Measurements from ENCODE around the gene AKR1C3.
"Not testable (repeated sequence)": the region's sequence is repeated elsewhere in the genome, so short reads cannot be mapped to it uniquely, and the experiment has no call there.

The AKR1C3 gene

DNA sequence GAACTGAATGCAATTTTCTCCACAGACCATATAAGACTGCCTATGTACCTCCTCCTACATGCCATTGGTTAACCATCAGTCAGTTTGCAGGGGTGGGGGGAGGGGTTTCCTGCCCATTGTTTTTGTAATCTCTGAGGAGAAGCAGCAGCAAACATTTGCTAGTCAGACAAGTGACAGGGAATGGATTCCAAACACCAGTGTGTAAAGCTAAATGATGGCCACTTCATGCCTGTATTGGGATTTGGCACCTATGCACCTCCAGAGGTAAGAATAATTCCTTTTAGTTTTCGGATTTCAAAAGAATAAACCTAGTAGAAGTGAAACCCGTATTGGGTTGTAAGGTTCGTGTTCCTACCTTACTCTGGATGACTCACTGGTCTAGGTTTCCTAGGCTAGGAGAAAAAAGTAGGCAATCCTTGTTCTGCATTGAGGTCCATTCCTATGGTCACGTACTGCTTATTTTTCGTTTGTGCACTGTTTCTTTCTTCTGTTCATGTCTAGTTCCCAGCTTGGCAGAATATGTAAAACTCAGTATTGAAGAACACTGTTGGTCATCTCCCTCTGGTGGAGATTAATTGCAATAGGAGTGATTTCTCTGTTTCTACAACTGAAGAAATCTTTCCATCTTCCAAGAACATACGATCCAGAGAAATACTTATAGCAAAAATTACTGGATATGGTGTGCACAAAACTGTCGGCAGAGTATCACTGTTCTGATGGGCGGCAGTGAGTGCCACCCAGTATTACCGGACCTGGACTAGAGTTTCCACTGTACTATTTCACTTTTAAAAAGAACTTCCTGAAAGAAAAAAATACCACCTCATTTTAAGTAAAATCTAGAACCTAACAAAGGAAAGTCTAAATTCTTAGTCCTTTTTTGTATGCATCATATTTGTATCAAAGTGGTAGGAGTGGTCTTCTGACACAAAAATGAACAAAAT lies at the start of gene AKR1C3:
Gene AKR1C3 (plus strand): TSS at position 150 of the 941 bp plus-strand sequence. CDS start 31 bp downstream, at position 181.
- no peak for DNase-seq

DNA sequence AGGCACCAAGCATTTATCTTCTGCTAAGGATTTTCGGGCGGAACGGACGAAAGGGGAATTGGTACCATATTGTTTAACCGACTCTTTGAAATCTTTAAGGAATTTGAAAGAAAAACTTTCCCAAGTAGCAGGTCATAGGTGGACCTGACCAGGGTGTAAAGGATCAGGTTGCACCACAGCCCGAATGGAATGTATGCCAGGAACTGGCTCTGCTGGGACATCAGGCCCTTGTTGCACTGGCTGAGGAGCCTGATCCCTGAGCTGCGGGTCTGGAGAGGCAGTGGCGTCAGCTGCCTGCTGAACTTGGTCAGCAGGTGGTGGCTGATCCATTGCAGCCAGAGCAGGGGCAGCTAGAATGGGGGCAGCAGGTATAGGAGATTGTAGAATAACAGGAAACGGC lies 49.1 kb upstream of the AKR1C3 start:
- no peak for DNase-seq

- DNase-seq = no peak
These were observed 47.8 kb upstream of the AKR1C3 start for GRCh38 chr10:5046410-5046809.

DNA sequence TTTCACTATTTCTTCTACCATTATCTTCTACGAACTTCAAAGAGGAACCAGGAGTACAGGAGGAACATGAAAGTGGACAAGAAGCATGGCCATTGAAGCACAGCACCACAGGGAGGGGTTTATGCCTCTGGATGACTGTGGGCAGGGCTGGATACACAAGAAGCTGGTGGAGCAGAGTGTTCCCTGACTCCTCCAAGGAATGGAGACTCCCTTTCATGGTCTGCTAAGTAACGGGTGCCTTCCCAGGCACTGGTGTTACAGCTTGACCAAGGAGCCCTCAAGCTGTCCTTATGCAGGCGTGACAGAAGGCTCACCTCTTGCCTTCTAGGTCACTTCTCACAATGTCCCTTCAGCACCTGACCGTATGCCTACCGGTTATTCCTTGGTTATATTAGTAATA lies 47.2 kb upstream of the AKR1C3 start:
- DNase-seq = not testable (repeated sequence)

DNA sequence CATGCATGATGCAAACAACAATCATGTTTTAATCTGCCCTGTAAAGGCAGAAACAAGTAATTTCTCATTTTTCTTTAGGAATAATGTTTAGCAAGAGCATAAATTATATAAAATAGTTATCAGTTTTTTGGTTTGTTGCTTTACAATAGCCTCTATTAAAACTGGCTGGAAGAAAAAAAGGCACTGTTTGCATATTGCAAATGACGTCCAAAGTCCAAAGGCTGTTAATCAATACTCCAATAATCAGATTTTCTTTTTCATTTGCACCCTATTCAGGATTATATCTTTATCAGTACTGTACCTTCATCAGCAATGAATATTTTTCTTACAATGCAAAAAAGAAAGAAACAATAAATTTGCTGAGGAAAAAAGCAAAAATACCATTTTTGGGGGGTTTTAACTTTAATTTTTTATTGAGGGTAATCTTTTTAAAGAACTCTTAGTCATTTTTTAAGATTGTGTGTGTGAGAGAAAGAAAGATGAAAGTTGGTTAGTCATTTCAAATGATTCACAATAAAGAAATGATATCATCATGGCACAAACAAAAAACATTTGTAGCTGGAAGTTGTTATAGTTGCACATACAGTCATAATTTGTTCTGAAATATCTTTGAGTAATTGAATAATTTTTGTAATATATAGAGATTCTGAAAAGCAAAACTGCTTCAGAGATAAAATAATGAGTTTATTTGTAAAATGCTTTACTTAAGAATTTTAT lies 46.1 kb upstream of the AKR1C3 start:
- no peak for DNase-seq

- not testable (repeated sequence) for DNase-seq
These were observed 41.2 kb upstream of the AKR1C3 start for GRCh38 chr10:5052951-5053500.

GRCh38 chr10:5054831-5055230 lies 39.4 kb upstream of the AKR1C3 start:
- DNase-seq = not testable (repeated sequence)

DNA sequence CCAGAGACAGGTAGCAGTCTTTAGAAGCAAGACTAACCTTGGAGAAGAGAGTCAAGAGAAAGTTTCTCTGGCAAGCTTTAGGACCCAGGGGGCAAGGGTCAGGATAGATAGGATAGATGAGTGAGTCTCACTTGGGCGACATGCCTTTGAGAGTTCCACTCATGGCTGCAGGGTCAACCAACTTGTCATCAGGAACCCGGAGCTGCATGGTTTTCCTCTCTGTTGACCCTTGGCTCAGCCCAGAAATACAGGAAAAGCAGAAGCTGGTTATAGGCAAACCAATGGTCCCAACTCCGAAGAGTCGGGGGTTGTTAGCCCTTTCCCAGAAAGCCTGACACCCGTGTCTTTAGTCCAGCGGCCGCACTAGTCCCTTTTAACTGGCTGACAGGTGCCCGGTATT lies 34.9 kb upstream of the AKR1C3 start:
- DNase-seq = not testable (repeated sequence)

- not testable (repeated sequence) for DNase-seq
These were observed 33.4 kb upstream of the AKR1C3 start for GRCh38 chr10:5060791-5061190.

DNA sequence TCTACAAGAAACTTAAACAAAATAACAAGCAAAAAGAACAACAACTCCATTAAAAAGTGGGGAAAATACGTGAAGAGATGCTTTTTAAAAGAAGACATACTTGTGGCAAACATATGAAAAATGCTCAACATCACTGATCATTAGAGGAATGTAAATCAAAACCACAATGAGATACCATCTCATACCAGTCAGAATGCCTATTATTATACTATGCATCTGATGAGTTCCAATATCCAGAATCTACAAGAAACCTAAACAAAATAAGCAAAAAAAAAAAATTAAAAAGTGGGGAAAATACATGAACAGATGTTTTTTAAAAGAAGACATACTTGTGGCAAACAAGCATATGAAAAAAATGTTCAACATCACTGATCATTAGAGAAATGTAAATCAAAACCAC lies 29.6 kb upstream of the AKR1C3 start:
- DNase-seq = no peak

GRCh38 chr10:5068274-5068984 lies 25.8 kb upstream of the AKR1C3 start:
- no peak for DNase-seq

GRCh38 chr10:5070648-5071410 lies 23.4 kb upstream of the AKR1C3 start:
- no peak for DNase-seq

- no peak for DNase-seq
These were observed 22.6 kb upstream of the AKR1C3 start for GRCh38 chr10:5071411-5072198.

DNA sequence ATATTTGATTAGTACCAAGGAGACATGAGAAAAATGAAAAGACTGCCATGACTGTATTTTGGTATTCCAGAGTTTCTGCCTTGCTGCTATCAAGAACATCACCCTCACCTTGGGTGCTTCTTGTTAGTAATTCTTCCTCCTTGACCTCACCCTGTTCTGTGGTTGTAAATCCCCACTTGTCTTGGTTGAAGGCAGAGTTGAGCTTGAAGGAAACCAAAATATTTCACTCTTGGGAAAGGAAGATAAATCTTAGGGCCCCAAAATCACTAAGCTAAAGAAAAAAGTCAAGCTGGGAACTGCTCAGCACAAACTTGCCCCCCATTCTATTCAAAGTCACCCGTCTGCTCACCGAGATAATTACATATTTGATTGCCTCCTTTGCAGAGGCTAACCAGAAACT lies 20.6 kb upstream of the AKR1C3 start:
- no peak for DNase-seq

- DNase-seq = no peak
These were observed 17.6 kb upstream of the AKR1C3 start for GRCh38 chr10:5076615-5077014.

- no peak for DNase-seq
These were observed 15.6 kb upstream of the AKR1C3 start for GRCh38 chr10:5078547-5079180.

DNA sequence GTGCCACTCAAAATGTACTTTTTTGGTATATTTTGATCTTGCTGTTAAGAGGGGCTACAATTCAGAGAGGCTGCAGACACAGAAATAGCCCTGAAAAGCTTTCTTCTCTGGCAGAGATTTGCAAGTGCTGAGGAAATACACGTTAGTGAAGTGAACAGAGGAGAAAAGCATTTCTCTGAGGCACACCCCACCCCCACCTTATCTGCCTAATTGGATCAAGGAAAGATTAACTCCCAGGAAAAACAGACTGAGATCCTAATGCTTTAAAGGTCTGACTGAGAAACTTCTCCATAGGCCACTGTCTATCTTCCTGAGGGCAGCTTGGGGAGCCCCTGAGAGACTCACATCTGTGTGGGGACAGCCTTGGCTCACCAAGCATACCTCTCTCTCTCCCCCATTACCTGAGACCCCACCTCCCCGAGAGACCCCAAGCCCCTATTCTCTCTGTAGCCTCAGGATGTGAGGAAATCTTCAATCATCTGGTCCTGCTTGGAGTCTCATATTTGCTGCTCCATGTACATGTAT lies 14.8 kb upstream of the AKR1C3 start:
- DNase-seq = no peak

DNA sequence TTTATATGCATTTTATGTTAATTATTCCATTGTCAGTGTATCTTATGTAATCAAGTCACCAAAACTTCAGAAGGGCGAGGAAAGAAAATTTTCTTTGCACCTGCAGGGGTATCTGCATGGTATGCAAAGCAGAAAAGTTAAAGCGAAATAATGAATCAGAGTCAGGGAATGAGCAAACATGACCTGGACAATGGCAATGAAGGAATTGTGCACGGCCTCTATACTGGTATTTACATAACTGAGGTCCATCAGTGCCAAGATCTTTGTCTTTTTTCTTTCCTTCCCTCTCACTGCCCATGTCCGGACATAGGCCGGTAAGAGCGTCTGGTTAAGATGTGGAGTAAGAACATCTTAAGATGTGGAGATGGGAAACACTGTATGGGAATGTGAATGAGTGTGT lies 14.4 kb upstream of the AKR1C3 start:
- no peak for DNase-seq

DNA sequence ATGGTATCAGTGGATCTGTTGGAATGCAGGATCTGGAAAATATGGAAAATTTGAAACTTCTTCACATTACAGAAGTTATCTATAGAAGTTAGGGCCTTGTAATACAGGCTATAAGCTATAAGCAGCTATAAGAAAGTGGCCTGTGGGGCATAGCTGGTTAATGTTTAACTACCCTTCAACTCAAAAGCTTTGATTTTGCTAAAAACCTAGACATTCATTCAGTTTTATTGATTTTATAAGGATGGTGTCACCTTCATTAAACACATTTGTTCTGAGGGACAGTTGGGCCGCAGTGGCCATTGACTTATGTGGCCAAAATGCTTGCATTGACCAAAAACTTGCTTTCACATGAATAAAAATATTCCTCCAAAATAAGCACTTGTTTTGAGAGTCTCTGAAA lies 13.1 kb upstream of the AKR1C3 start:
- DNase-seq = no peak

DNA sequence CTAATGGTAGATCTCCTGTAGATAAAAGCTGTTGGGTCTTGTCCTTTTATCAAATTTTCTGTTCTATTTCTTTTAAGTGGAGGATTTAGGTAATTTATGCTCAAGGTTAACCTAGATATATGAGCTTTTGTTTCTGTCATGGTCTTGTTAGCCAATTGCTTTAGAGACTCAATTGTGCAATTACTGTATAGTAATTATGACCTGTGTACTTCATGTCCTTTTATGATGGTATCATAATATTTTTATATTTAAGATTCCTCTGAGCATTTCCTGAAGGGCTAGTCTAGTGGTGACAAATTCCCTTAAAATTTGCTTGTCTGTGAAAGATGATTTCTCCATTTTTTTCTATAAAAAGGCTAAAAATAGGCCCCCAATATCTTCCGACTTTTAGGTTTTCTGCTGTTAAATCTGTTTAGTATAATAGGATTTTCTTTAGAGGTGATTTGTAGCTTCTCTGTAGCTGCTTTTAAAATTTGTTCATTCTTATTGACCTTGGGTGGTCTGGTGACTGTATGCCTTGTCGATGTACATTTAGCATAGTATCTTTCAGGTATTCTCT lies 5.4 kb upstream of the AKR1C3 start:
- DNase-seq = no peak

Data from 8988T (cell line).